Cardiac muscle cell (in vitro differentiated cells and primary cell): ENCODE results near the gene SCYGR5. TPM values are rescaled to one million over a fixed set of nuclear protein-coding genes. Genes with fewer than 3 reads are reported as not detected.
"Not testable (repeated sequence)": the region's sequence is repeated elsewhere in the genome, so short reads cannot be mapped to it uniquely, and the experiment has no call there.

Experiments used
- DNase-seq, 2 donors: peaks; one replicate each; pipeline versions ENCODE4 v3.0.0 to v3.0.0-alpha.2; 2010 to 2017; ENCODE audit warnings: low read depth in 1 of 2, low spot score in 1 of 2
- H3K27ac ChIP-seq: fragments of 200-600 bp; sonication (generic); 2 replicates; pipeline ENCODE4 v1.5.1; 2016
- H3K27me3 ChIP-seq: fragments of 200-600 bp; sonication (generic); 2 replicates; pipeline ENCODE4 v1.6.0; 2016; ENCODE audit warnings: control low read depth
- H3K36me3 ChIP-seq: fragments of 200-600 bp; sonication (generic); 2 replicates; pipeline ENCODE4 v1.5.1; 2016; ENCODE audit warnings: control low read depth
- H3K4me1 ChIP-seq: fragments of 200-600 bp; sonication (generic); 2 replicates; pipeline ENCODE4 v1.8.1; 2017; ENCODE audit warnings: low read depth, mild to moderate bottlenecking, mixed run types
- H3K4me3 ChIP-seq: fragments of 200-600 bp; sonication (generic); 2 replicates; pipeline ENCODE4 v1.5.1; 2016; ENCODE audit warnings: mild to moderate bottlenecking
- H3K9me3 ChIP-seq: fragments of 200-600 bp; sonication (generic); 2 replicates; pipeline ENCODE4 v1.5.1; 2017; ENCODE audit warnings: low read depth, mild to moderate bottlenecking, control low read depth
- CTCF ChIP-seq: IDR thresholded peaks from 2 replicates; pipeline ENCODE4 v1.5.1; 2012; ENCODE audit warnings: low read depth, mild to moderate bottlenecking, low read length
- polyA plus RNA-seq: library from polyadenylated mRNA; unstranded; fragments of >200 nt; fragmentation: Nextera tagmentation; extraction: Ambion mirVana; gene quantifications from 2 replicates; pipeline ENCODE4 v1.2.1, GENCODE V29; 2016
- total RNA-seq: library from RNA; depleted of rRNA; stranded (reverse); fragments of >200 nt; gene quantifications from 2 replicates; pipeline ENCODE4 v1.2.3, GENCODE V29; 2016

The SCYGR5 gene, protein sequence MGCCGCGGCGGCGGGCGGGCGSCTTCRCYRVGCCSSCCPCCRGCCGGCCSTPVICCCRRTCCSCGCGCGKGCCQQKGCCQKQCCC
- not detected in 2 replicates for total RNA-seq
- not detected in 2 replicates for polyA plus RNA-seq

- not testable (repeated sequence) for H3K27me3 ChIP-seq, H3K36me3 ChIP-seq
These were observed at the start of gene SCYGR5 for GRCh38 chr2:227666631-227667170. Gene SCYGR5 (plus strand): TSS chr2:227666804. CDS start chr2:227666804, 0 bp downstream.

GRCh38 chr2:227617316-227618230 is 49.0 kb upstream of the SCYGR5 start, which contains the start of gene SCYGR4:
Gene SCYGR4 (plus strand): TSS chr2:227617498. CDS start chr2:227617498, 0 bp downstream.
- DNase-seq = no peak
- H3K27me3 ChIP-seq = no peaks in the 10 kb centered on the region
- H3K9me3 ChIP-seq = no peaks in the 10 kb centered on the region
- H3K36me3 ChIP-seq = no peaks in the 10 kb centered on the region
- H3K27ac ChIP-seq = no peak within 1 kb of the TSS
- TF ChIP-seq CTCF = no peak
- no peak within 1 kb of the TSS for H3K4me3 ChIP-seq
- H3K4me1 ChIP-seq = no peaks in the 10 kb centered on the region

More at GRCh38 chr2:227666631-227667170, at the start of gene SCYGR5:
- H3K4me1 ChIP-seq, H3K27ac ChIP-seq, H3K9me3 ChIP-seq, DNase-seq, H3K4me3 ChIP-seq: not testable (repeated sequence)

- Histone ChIP-seq H3K4me3 (no peak overlapping the region), H3K27ac (no peak overlapping the region), H3K4me1 (no peaks in the 10 kb centered on the region), H3K36me3 (no peaks in the 10 kb centered on the region), H3K27me3 (no peaks in the 10 kb centered on the region), H3K9me3 (no peaks in the 10 kb centered on the region)
- no peak for TF ChIP-seq CTCF
- DNase-seq = peak in 1 of 2 donors; percentile 76
These were observed 43.4 kb upstream of the SCYGR5 start for GRCh38 chr2:227623226-227623625.

DNA sequence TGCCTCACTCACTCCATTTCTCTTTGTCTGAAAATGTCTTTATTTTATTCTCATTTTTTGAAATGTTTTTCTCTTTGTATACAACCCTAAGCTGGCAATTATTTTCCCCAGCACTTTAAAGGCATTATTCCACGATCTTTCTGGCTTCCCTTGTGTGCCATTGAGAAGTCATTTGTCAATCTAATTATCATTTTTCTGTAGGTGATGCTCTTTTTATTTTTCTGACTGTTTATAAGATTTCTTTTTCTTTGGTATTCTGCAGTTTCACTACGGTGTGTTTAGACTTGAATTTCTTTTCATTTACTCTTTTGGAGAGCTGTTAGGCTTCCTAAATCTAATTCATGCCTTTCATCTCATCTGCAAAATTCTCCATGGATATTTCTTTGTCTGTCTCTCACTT is 41.2 kb upstream of the SCYGR5 start:
- H3K9me3 ChIP-seq = no peaks in the 10 kb centered on the region
- H3K4me3 ChIP-seq = no peak overlapping the region
- H3K27ac ChIP-seq = no peak overlapping the region
- no peaks in the 10 kb centered on the region for H3K36me3 ChIP-seq
- no peaks in the 10 kb centered on the region for H3K27me3 ChIP-seq
- DNase-seq = no peak
- no peaks in the 10 kb centered on the region for H3K4me1 ChIP-seq
- TF ChIP-seq CTCF = no peak

- no peaks in the 10 kb centered on the region for H3K9me3 ChIP-seq
- no peak overlapping the region for H3K4me3 ChIP-seq
- no peaks in the 10 kb centered on the region for H3K27me3 ChIP-seq
- H3K36me3 ChIP-seq = no peaks in the 10 kb centered on the region
- no peak for TF ChIP-seq CTCF
- no peaks in the 10 kb centered on the region for H3K4me1 ChIP-seq
- DNase-seq = no peak
- no peak overlapping the region for H3K27ac ChIP-seq
These were observed 39.9 kb upstream of the SCYGR5 start for GRCh38 chr2:227626580-227627151.
